ENCODE results near the gene PPP4R1.

- no peak for TF ChIP-seq CTCF (IDR thresholded peaks at IDR 0.05)
- no peak for TF ChIP-seq POLR2A (IDR thresholded peaks at IDR 0.05)
Observed at GRCh38 chr18:9558387-9559064, 55.8 kb downstream of the PPP4R1 start.
